MG63 (cell line): ENCODE results near the gene CDKN1B. TPM values are rescaled to one million over a fixed set of nuclear protein-coding genes. Genes with fewer than 3 reads are reported as not detected.
A peak's percentile ranks its signal among the peaks of the same experiment; 100 is the strongest.

Source experiments
- DNase-seq: peaks from one replicate; pipeline ENCODE4 v3.0.0-alpha.2; 2020
- H3K27me3 ChIP-seq: fragments of 250-450 bp; sonication (Bioruptor Pico); 2 replicates; pipeline ENCODE4 v1.5.1; 2020; ENCODE audit warnings: mild to moderate bottlenecking, moderate library complexity
- H3K36me3 ChIP-seq: fragments of 250-450 bp; sonication (Bioruptor Pico); 2 replicates; pipeline ENCODE4 v1.5.1; 2020; ENCODE audit warnings: mild to moderate bottlenecking, moderate library complexity
- H3K4me3 ChIP-seq: fragments of 250-450 bp; sonication (Bioruptor Pico); 2 replicates; pipeline ENCODE4 v1.5.1; 2020; ENCODE audit warnings: mild to moderate bottlenecking, moderate library complexity
- H3K9me3 ChIP-seq: fragments of 250-450 bp; sonication (Bioruptor Pico); 2 replicates; pipeline ENCODE4 v1.5.1; 2020; ENCODE audit warnings: mild to moderate bottlenecking, moderate library complexity
- total RNA-seq: library from RNA; depleted of rRNA; stranded (reverse); fragments of >200 nt; shearing (Covaris generic); gene quantifications from 2 replicates; pipeline ENCODE4 v1.2.3, GENCODE V29; 2014; ENCODE audit warnings: low replicate concordance

Gene CDKN1B
- total RNA-seq, 1 experiment from 2014 or later: 57.9 TPM

GRCh38 chr12:12693111-12693671, 24.0 kb upstream of the CDKN1B start:
- Histone ChIP-seq H3K27me3 (no peaks in the 10 kb centered on the region), H3K4me3 (no peak overlapping the region), H3K36me3 (no peaks in the 10 kb centered on the region), H3K9me3 (no peaks in the 10 kb centered on the region)
- DNase-seq: no peak

- Histone ChIP-seq H3K27me3 (no peaks in the 10 kb centered on the region), H3K4me3 (peak overlapping the region; percentile 35), H3K36me3 (no peaks in the 10 kb centered on the region), H3K9me3 (no peaks in the 10 kb centered on the region)
- DNase-seq: peak; percentile 66
These were observed 20.4 kb upstream of the CDKN1B start for GRCh38 chr12:12696562-12697383.

- Histone ChIP-seq H3K27me3 (no peaks in the 10 kb centered on the region), H3K4me3 (no peak overlapping the region), H3K36me3 (no peaks in the 10 kb centered on the region), H3K9me3 (no peaks in the 10 kb centered on the region)
- DNase-seq: no peak
These were observed 17.8 kb upstream of the CDKN1B start for GRCh38 chr12:12699345-12699744.

- Histone ChIP-seq H3K36me3 (no peaks in the 10 kb centered on the region), H3K27me3 (no peaks in the 10 kb centered on the region), H3K4me3 (no peak overlapping the region), H3K9me3 (no peaks in the 10 kb centered on the region)
- no peak for DNase-seq
These were observed 16.9 kb upstream of the CDKN1B start for GRCh38 chr12:12700254-12700653.

- no peak for DNase-seq
- Histone ChIP-seq H3K36me3 (no peaks in the 10 kb centered on the region), H3K4me3 (no peak overlapping the region), H3K27me3 (no peaks in the 10 kb centered on the region), H3K9me3 (no peaks in the 10 kb centered on the region)
These were observed 15.7 kb upstream of the CDKN1B start for GRCh38 chr12:12701457-12701856.

GRCh38 chr12:12704593-12705230, 12.5 kb upstream of the CDKN1B start:
- no peaks in the 10 kb centered on the region for H3K27me3 ChIP-seq
- H3K4me3 ChIP-seq: no peak overlapping the region
- H3K36me3 ChIP-seq: no peaks in the 10 kb centered on the region
- DNase-seq: peak; percentile 56
- no peaks in the 10 kb centered on the region for H3K9me3 ChIP-seq

GRCh38 chr12:12705838-12706520, 11.2 kb upstream of the CDKN1B start:
- no peak for DNase-seq
- no peaks in the 10 kb centered on the region for H3K36me3 ChIP-seq
- H3K4me3 ChIP-seq: no peak overlapping the region
- H3K9me3 ChIP-seq: no peaks in the 10 kb centered on the region
- H3K27me3 ChIP-seq: no peaks in the 10 kb centered on the region

GRCh38 chr12:12713932-12714275, 3.3 kb upstream of the CDKN1B start:
- no peaks in the 10 kb centered on the region for H3K9me3 ChIP-seq
- H3K27me3 ChIP-seq: no peaks in the 10 kb centered on the region
- no peak for DNase-seq
- H3K36me3 ChIP-seq: peaks cover 14% of the 10 kb centered on the region
- H3K4me3 ChIP-seq: no peak overlapping the region

GRCh38 chr12:12714276-12715021, 2.7 kb upstream of the CDKN1B start:
- H3K4me3 ChIP-seq: no peak overlapping the region
- no peaks in the 10 kb centered on the region for H3K27me3 ChIP-seq
- H3K9me3 ChIP-seq: no peaks in the 10 kb centered on the region
- H3K36me3 ChIP-seq: peaks cover 20% of the 10 kb centered on the region
- no peak for DNase-seq

- Histone ChIP-seq H3K9me3 (no peaks in the 10 kb centered on the region), H3K4me3 (no peak overlapping the region), H3K36me3 (peaks cover 26% of the 10 kb centered on the region), H3K27me3 (no peaks in the 10 kb centered on the region)
- DNase-seq: no peak
These were observed 2.1 kb upstream of the CDKN1B start for GRCh38 chr12:12715128-12715458.

- DNase-seq: peak; percentile 22
- Histone ChIP-seq H3K9me3 (no peaks in the 10 kb centered on the region), H3K36me3 (peaks cover 31% of the 10 kb centered on the region), H3K4me3 (peak overlapping the region; percentile 87; the same call in 1 of the 2 replicates), H3K27me3 (no peaks in the 10 kb centered on the region)
These were observed 1.6 kb upstream of the CDKN1B start for GRCh38 chr12:12715459-12716150.

- Histone ChIP-seq H3K36me3 (peaks cover 36% of the 10 kb centered on the region), H3K4me3 (peak overlapping the region; percentile 87), H3K9me3 (no peaks in the 10 kb centered on the region), H3K27me3 (no peaks in the 10 kb centered on the region)
- DNase-seq: no peak
These were observed 896 bp upstream of the CDKN1B start for GRCh38 chr12:12716151-12716792.

GRCh38 chr12:12717586-12718380, 615 bp downstream of the CDKN1B start:
- Histone ChIP-seq H3K27me3 (no peaks in the 10 kb centered on the region), H3K4me3 (peak overlapping the region; percentile 87), H3K9me3 (no peaks in the 10 kb centered on the region), H3K36me3 (peaks cover 51% of the 10 kb centered on the region)
- DNase-seq: peak; percentile 19

- peak overlapping the region; percentile 87 for H3K4me3 ChIP-seq
- no peaks in the 10 kb centered on the region for H3K27me3 ChIP-seq
- DNase-seq: no peak
These were observed 1.2 kb downstream of the CDKN1B start for GRCh38 chr12:12718381-12718759.

GRCh38 chr12:12718853-12719252, 1.7 kb downstream of the CDKN1B start:
- peak; percentile 39 for DNase-seq
- peaks cover 54% of the 10 kb centered on the region for H3K36me3 ChIP-seq

More at GRCh38 chr12:12718381-12718759, 1.2 kb downstream of the CDKN1B start:
- Histone ChIP-seq H3K9me3 (no peaks in the 10 kb centered on the region), H3K36me3 (peaks cover 54% of the 10 kb centered on the region)

More at GRCh38 chr12:12718853-12719252, 1.7 kb downstream of the CDKN1B start:
- Histone ChIP-seq H3K27me3 (no peaks in the 10 kb centered on the region), H3K4me3 (peak overlapping the region; percentile 87), H3K9me3 (no peaks in the 10 kb centered on the region)
